ENCODE measurements around the gene RHBDD3.

The RHBDD3 gene

GRCh38 chr22:29268511-29269229 is 889 bp upstream of the RHBDD3 start:
- H3K4me3 ChIP-seq (ENCODE audit: low read length) = peak overlapping the region; percentile 82
- no peak for TF ChIP-seq ZNF274 (IDR thresholded peaks at IDR 0.05; ENCODE audit: low read depth, low read length)

- no peak for TF ChIP-seq ZNF274 (IDR thresholded peaks at IDR 0.05; ENCODE audit: low read depth, low read length)
- H3K4me3 ChIP-seq (ENCODE audit: low read length) = peak overlapping the region; percentile 82
Observed at GRCh38 chr22:29267462-29267857, 321 bp downstream of the RHBDD3 start.

- TF ChIP-seq ZNF274 (IDR thresholded peaks at IDR 0.05; ENCODE audit: low read depth, low read length) = no peak
- H3K4me3 ChIP-seq (ENCODE audit: low read length) = peak overlapping the region; percentile 82
Observed at GRCh38 chr22:29266564-29267461, 968 bp downstream of the RHBDD3 start.

GRCh38 chr22:29265929-29266328 is 1.9 kb downstream of the RHBDD3 start:
- TF ChIP-seq ZNF274 (IDR thresholded peaks at IDR 0.05; ENCODE audit: low read depth, low read length) = no peak
- H3K4me3 ChIP-seq (ENCODE audit: low read length) = no peak overlapping the region

GRCh38 chr22:29265305-29265704 is 2.5 kb downstream of the RHBDD3 start:
- TF ChIP-seq ZNF274 (IDR thresholded peaks at IDR 0.05; ENCODE audit: low read depth, low read length) = no peak
- no peak overlapping the region for H3K4me3 ChIP-seq (ENCODE audit: low read length)

- no peak for TF ChIP-seq ZNF274 (IDR thresholded peaks at IDR 0.05; ENCODE audit: low read depth, low read length)
- H3K4me3 ChIP-seq (ENCODE audit: low read length) = no peak overlapping the region
Observed at GRCh38 chr22:29263791-29264276, 3.9 kb downstream of the RHBDD3 start.

- H3K4me3 ChIP-seq (ENCODE audit: low read length) = no peak overlapping the region
- no peak for TF ChIP-seq ZNF274 (IDR thresholded peaks at IDR 0.05; ENCODE audit: low read depth, low read length)
Observed at GRCh38 chr22:29260601-29261315, 7.0 kb downstream of the RHBDD3 start.

GRCh38 chr22:29260031-29260560 is 7.7 kb downstream of the RHBDD3 start:
- H3K4me3 ChIP-seq (ENCODE audit: low read length) = no peak overlapping the region
- TF ChIP-seq ZNF274 (IDR thresholded peaks at IDR 0.05; ENCODE audit: low read depth, low read length) = no peak

GRCh38 chr22:29259253-29259899 is 8.4 kb downstream of the RHBDD3 start:
- TF ChIP-seq ZNF274 (IDR thresholded peaks at IDR 0.05; ENCODE audit: low read depth, low read length) = no peak
- H3K4me3 ChIP-seq (ENCODE audit: low read length) = no peak overlapping the region

- TF ChIP-seq ZNF274 (IDR thresholded peaks at IDR 0.05; ENCODE audit: low read depth, low read length) = no peak
- no peak overlapping the region for H3K4me3 ChIP-seq (ENCODE audit: low read length)
Observed at GRCh38 chr22:29258407-29259252, 9.2 kb downstream of the RHBDD3 start.

- TF ChIP-seq ZNF274 (IDR thresholded peaks at IDR 0.05; ENCODE audit: low read depth, low read length) = no peak
Observed at GRCh38 chr22:29257751-29258181, 10.0 kb downstream of the RHBDD3 start.

GRCh38 chr22:29256606-29257325 is 11.0 kb downstream of the RHBDD3 start:
- no peak overlapping the region for H3K4me3 ChIP-seq (ENCODE audit: low read length)
- no peak for TF ChIP-seq ZNF274 (IDR thresholded peaks at IDR 0.05; ENCODE audit: low read depth, low read length)

More at GRCh38 chr22:29257751-29258181, 10.0 kb downstream of the RHBDD3 start:
- H3K4me3 ChIP-seq (ENCODE audit: low read length) = no peak overlapping the region

Data from GM08714 (cell line).